DND-41 (cell line): ENCODE measurements around the gene ANKS1A.

Experiments
- ATAC-seq: fragments of 200-7000 bp; cut with Tn5 transposase; 3 replicates; pipeline ENCODE4 v1.9.1; 2021; ENCODE audit warnings: low read depth; ENCODE audit not compliant: insufficient read depth
- DNase-seq: peaks from one replicate; pipeline ENCODE4 v3.0.0-alpha.2; 2020
- H2AFZ ChIP-seq: 2 replicates; pipeline ENCODE4 v1.6.0; 2012; ENCODE audit warnings: low read depth, low read length
- H3K27ac ChIP-seq: 2 replicates; pipeline ENCODE4 v1.5.1; 2012; ENCODE audit warnings: low read length, inconsistent platforms
- H3K27me3 ChIP-seq: fragments of 200-600 bp; sonication (generic); 2 replicates; pipeline ENCODE4 v1.6.0; 2012; ENCODE audit warnings: low read length, mild to moderate bottlenecking, inconsistent platforms; ENCODE audit not compliant: insufficient read depth, poor library complexity
- H3K36me3 ChIP-seq: 2 replicates; pipeline ENCODE4 v1.5.1; 2012; ENCODE audit warnings: low read length, inconsistent platforms; ENCODE audit not compliant: insufficient read depth
- H3K4me1 ChIP-seq: 2 replicates; pipeline ENCODE4 v1.5.1; 2012; ENCODE audit warnings: mild to moderate bottlenecking, low read length; ENCODE audit not compliant: insufficient read depth
- H3K4me2 ChIP-seq: 2 replicates; pipeline ENCODE4 v1.6.0; 2012; ENCODE audit warnings: mild to moderate bottlenecking, moderate library complexity, low read length, inconsistent platforms; ENCODE audit not compliant: insufficient read depth
- H3K4me3 ChIP-seq, 2 experiments: fragments of 200-600 bp in 1 of 2; shearing (Covaris generic) in 1 of 2; 2 replicates each; pipeline ENCODE4 v1.5.1; 2012 to 2016; ENCODE audit warnings: inconsistent platforms in 2 of 2, low read length in 2 of 2, mild to moderate bottlenecking in 2 of 2, low read depth in 1 of 2, moderate library complexity in 1 of 2
- H3K79me2 ChIP-seq: 2 replicates; pipeline ENCODE4 v1.6.0; 2012; ENCODE audit warnings: low read length, inconsistent platforms; ENCODE audit not compliant: insufficient read depth
- H3K9ac ChIP-seq: 2 replicates; pipeline ENCODE4 v1.6.0; 2012; ENCODE audit warnings: low read depth, mild to moderate bottlenecking, inconsistent platforms, low read length, moderate library complexity
- H3K9me3 ChIP-seq: 2 replicates; pipeline ENCODE4 v1.5.1; 2012; ENCODE audit warnings: low read length, moderate library complexity, mild to moderate bottlenecking, inconsistent platforms; ENCODE audit not compliant: insufficient read depth, severe bottlenecking
- H4K20me1 ChIP-seq: 2 replicates; pipeline ENCODE4 v1.6.0; 2012; ENCODE audit warnings: low read length; ENCODE audit not compliant: insufficient read depth
- EZH2 ChIP-seq: IDR thresholded peaks from 3 replicates; pipeline ENCODE4 v1.6.1; 2012; ENCODE audit warnings: borderline replicate concordance, low read depth, mild to moderate bottlenecking, moderate library complexity, low read length, inconsistent platforms; ENCODE audit not compliant: severe bottlenecking
- TF ChIP-seq, protein P1 (sequence below): IDR thresholded peaks from 2 replicates; pipeline ENCODE4 v1.5.1; 2012; ENCODE audit warnings: borderline replicate concordance, low read length, moderate library complexity, mild to moderate bottlenecking; ENCODE audit not compliant: poor library complexity, severe bottlenecking; ENCODE audit errors: extremely low read depth

ANKS1A gene

GRCh38 chr6:35139924-35140638, 251.0 kb downstream of the ANKS1A start:
- peak; percentile 70; the same call in 2 of the 3 replicates for ATAC-seq
- Histone ChIP-seq H3K9me3 (no peaks in the 10 kb centered on the region), H3K27me3 (peaks cover 11% of the 10 kb centered on the region), H3K4me1 (no peaks in the 10 kb centered on the region), H2AFZ (no peak overlapping the region), H3K4me3 (no peak overlapping the region), H3K9ac (no peak overlapping the region), H3K27ac (no peak overlapping the region), H3K79me2 (no peaks in the 10 kb centered on the region), H3K4me2 (no peak overlapping the region), H4K20me1 (no peaks in the 10 kb centered on the region; the same call in 1 of the 2 replicates), H3K36me3 (no peaks in the 10 kb centered on the region)
- DNase-seq: peak; percentile 63
- no peak for TF ChIP-seq EZH2
- TF ChIP-seq, protein P1, sequence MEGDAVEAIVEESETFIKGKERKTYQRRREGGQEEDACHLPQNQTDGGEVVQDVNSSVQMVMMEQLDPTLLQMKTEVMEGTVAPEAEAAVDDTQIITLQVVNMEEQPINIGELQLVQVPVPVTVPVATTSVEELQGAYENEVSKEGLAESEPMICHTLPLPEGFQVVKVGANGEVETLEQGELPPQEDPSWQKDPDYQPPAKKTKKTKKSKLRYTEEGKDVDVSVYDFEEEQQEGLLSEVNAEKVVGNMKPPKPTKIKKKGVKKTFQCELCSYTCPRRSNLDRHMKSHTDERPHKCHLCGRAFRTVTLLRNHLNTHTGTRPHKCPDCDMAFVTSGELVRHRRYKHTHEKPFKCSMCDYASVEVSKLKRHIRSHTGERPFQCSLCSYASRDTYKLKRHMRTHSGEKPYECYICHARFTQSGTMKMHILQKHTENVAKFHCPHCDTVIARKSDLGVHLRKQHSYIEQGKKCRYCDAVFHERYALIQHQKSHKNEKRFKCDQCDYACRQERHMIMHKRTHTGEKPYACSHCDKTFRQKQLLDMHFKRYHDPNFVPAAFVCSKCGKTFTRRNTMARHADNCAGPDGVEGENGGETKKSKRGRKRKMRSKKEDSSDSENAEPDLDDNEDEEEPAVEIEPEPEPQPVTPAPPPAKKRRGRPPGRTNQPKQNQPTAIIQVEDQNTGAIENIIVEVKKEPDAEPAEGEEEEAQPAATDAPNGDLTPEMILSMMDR: peak; percentile 92

- Histone ChIP-seq H3K9ac (no peak overlapping the region), H3K4me3 (no peak overlapping the region), H3K27ac (no peak overlapping the region), H3K9me3 (no peaks in the 10 kb centered on the region), H3K4me1 (no peaks in the 10 kb centered on the region), H3K27me3 (peaks cover 11% of the 10 kb centered on the region), H2AFZ (no peak overlapping the region), H3K4me2 (no peak overlapping the region), H3K36me3 (no peaks in the 10 kb centered on the region), H3K79me2 (no peaks in the 10 kb centered on the region), H4K20me1 (no peaks in the 10 kb centered on the region; the same call in 1 of the 2 replicates)
- no peak for DNase-seq
- no peak for ATAC-seq
- TF ChIP-seq EZH2: no peak
- TF ChIP-seq, protein P1: no peak
Observed at GRCh38 chr6:35140639-35141006, 251.6 kb downstream of the ANKS1A start.
